HT1080 (cell line): Measurements from ENCODE around the gene LRP1. TPM values are rescaled to one million over a fixed set of nuclear protein-coding genes. Genes with fewer than 3 reads are reported as not detected.

Experiments used
- DNase-seq: peaks from one replicate; pipeline ENCODE4 v3.0.0-alpha.2; 2015; ENCODE audit warnings: low read depth
- total RNA-seq: library from RNA; depleted of rRNA; stranded (reverse); fragments of >200 nt; shearing (Covaris generic); gene quantifications from 2 replicates; pipeline ENCODE4 v1.2.3, GENCODE V29; 2014

LRP1 gene
- total RNA-seq, 1 experiment from 2014 or later = 14.8 TPM

DNA sequence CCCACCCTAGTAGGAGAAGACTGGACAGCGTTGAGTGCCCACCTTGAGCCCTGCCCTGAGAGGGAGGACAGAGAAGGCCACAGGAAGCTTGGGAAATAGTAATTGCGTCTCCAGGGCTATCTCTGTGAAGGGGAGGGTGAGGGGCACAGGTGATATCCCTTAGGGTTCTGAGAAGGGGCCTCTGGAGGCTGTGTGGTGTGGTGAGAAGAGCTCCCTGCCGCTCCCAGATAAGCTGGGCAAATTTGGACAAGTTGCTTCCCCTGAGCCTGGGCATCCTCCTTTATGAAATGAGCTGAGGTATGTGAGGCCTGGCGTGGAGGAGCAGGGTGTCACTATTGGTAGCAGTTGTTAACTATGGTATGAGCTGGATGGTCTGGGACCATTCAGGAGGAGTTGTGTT, 42.6 kb downstream of the LRP1 start:
- DNase-seq = no peak

DNA sequence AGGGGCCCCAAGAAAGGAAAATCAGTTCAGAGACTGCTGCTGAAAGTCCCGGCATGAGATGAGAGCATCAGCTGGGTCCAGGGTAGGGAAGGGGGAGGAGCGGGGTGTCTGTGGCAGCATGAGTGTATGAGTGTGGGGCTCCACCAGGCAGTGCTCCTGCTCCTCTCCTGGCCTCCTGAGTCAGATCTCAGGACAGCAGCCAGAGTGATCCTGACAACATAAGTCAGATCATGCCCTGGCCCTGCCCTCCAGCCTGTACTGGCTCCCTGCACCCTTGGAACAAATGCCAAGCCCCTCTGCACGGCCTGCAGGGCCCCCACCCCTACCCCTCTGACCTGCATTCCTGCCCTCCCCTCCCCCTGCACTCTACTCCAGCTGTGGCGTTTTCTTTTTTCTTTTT, 43.4 kb downstream of the LRP1 start:
- peak; percentile 40 for DNase-seq

GRCh38 chr12:57173089-57173488, 44.8 kb downstream of the LRP1 start:
- DNase-seq = no peak

DNA sequence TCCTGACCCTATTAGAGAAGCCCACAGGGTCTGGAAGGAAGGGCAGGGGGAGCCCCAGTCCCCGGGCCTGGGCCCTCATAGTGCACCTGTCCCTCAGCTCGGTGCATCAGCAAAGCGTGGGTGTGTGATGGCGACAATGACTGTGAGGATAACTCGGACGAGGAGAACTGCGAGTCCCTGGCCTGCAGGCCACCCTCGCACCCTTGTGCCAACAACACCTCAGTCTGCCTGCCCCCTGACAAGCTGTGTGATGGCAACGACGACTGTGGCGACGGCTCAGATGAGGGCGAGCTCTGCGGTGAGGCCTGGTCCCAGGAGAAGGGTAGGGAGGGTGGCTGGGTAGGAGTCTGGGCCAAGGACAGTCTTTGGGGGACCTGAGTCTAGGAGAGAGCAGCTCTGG, 45.4 kb downstream of the LRP1 start:
- DNase-seq = no peak

DNA sequence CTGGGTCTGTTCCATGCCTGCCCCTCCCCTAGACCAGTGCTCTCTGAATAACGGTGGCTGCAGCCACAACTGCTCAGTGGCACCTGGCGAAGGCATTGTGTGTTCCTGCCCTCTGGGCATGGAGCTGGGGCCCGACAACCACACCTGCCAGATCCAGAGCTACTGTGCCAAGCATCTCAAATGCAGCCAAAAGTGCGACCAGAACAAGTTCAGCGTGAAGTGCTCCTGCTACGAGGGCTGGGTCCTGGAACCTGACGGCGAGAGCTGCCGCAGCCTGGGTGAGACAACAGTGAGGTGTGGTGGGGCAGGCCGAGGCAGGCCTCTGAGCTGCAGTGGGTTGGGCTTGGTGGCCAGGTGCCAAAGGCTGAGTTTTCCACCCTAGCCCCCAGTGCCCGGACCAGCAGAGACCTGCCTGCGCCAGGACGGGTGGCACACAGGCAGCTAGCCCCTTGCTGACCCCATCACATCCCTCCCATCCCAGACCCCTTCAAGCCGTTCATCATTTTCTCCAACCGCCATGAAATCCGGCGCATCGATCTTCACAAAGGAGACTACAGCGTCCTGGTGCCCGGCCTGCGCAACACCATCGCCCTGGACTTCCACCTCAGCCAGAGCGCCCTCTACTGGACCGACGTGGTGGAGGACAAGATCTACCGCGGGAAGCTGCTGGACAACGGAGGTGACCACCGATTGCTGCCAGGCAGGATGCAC, 47.3 kb downstream of the LRP1 start:
- DNase-seq = peak; percentile 43

DNA sequence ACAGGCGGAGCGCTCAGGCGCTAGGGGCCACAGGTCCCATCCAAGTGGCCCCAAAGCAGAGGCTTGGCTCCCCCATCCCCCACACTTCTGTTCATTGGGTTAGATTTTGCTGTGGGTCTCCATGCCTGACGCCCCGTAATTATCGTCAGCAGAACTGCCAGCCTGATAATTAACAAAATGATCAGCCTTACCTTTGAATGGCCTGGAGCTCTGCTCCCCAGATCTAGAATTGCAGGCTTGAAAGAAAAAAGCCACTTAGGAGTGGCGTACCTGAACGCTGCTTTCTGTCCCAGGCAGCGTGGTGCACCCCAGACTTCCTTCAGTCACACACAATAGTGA, 47.8 kb downstream of the LRP1 start:
- DNase-seq = no peak

DNA sequence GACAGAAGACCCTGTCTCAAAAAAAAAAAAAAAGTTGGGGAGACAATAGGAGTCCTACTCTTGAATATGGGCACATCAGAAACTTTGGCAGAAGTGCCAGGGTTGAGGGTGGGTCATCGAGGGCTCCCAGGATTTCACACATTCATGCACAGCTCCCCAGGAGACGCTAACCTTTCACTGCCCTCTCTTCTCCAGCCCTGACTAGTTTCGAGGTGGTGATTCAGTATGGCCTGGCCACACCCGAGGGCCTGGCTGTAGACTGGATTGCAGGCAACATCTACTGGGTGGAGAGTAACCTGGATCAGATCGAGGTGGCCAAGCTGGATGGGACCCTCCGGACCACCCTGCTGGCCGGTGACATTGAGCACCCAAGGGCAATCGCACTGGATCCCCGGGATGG, 48.6 kb downstream of the LRP1 start:
- DNase-seq = peak; percentile 40

- DNase-seq = no peak
Observed at GRCh38 chr12:57177354-57177753, 49.1 kb downstream of the LRP1 start.

- no peak for DNase-seq
Observed at GRCh38 chr12:57178213-57178612, 49.9 kb downstream of the LRP1 start.

- DNase-seq = no peak
Observed at GRCh38 chr12:57179331-57180086, 51.2 kb downstream of the LRP1 start.

GRCh38 chr12:57180321-57180989, 52.2 kb downstream of the LRP1 start:
- no peak for DNase-seq

GRCh38 chr12:57181072-57181471, 52.8 kb downstream of the LRP1 start:
- DNase-seq = no peak

DNA sequence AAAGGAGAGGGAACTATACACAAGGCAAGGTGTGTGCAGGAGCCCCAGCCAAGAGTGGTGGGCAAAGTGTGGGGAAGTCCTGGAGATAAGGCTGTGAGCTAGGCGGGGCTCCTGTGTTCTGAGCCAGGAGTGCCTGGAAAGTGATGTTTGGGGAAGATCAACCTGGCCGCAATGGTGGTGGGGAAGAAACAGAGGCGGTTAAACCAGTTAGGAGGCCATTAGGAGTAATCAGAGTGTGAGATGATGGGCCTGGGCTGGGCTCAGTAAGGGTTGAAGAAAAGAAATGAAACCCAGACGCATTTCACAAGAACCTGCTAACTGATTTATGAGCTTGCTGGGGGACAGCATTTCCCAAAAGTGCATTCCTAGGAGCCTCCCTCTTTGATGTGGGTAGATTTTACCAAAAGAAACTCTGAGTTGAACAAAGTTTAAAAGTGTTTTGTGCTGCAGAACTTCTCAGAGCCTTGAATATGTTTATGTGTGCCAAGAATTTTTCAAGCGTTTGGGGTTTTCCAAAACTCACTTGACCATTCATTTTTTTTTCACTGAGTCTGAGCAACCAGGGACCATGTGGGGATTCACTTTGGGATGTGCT, 53.4 kb downstream of the LRP1 start:
- no peak for DNase-seq

DNA sequence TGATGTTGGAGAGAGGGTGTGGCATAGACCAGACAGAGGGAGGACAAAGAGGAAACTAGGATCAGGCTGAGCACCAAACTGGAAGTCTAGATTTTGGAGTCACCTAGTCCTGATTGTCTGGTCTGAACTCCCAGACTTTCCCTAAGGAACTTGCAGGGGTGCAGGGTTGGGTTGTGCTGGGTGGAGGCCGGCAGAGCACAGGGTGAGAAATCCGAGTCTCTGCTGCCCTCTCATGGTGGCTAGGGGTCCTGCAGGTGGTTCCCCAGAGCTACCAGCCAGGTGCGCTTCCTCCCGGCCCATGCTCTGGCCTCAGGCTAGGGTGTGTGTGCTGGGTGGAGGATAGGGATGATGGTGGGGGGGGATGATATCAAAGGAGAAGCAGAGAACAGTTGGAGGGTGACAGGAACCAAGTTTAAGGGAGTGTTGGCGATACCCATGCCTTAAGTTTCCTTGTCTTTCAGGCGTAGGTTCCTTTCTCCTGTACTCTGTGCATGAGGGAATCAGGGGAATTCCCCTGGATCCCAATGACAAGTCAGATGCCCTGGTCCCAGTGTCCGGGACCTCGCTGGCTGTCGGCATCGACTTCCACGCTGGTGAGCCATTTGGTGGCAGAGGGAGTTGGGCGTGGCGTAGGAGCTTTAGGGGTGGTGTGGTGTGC, 54.8 kb downstream of the LRP1 start:
- DNase-seq = peak; percentile 73

- no peak for DNase-seq
Observed at GRCh38 chr12:57183939-57184725, 55.8 kb downstream of the LRP1 start.

DNA sequence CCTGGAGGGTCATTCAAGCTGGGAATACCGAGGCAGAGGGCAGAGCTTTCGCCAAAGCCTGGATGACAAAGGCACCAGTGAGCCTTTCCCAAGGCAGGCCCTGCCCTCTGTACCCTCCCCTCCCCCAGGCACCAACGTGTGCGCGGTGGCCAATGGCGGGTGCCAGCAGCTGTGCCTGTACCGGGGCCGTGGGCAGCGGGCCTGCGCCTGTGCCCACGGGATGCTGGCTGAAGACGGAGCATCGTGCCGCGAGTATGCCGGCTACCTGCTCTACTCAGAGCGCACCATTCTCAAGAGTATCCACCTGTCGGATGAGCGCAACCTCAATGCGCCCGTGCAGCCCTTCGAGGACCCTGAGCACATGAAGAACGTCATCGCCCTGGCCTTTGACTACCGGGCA, 57.1 kb downstream of the LRP1 start:
- no peak for DNase-seq

- no peak for DNase-seq
Observed at GRCh38 chr12:57185906-57186508, 57.7 kb downstream of the LRP1 start.

DNA sequence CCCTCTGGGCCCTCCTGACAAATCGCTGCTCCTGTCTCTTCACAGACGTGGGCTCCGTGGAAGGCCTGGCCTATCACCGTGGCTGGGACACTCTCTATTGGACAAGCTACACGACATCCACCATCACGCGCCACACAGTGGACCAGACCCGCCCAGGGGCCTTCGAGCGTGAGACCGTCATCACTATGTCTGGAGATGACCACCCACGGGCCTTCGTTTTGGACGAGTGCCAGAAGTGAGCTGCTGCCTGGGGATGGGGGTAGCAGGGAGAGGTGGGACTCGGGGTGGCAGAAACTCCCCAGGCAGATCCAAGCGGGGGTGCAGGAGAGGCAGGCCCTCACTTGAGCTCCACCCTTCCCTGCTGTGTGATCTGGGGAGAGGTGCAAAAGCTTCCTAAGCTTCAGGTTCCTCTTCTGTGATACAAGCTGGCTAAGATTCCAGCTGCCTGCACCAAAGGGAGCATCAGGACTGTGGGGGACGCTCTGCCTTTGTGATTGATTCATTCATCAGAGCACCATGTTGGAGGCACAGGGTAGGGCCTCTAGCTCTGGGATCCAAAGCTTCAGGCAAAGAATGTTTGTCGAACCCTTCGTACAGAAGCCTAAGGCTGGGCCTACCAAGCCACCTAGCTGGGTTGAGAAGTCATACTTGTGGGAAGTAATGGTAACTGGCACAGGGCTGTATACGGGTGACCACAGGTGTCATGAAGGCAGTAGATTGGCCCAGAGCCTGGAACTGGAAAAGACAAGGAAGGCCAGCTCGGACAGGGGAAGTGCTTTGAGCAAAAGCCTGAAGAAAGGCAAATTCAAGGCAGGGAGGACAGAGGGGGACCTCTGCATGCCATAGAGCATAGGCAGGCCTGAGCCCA, 59.2 kb downstream of the LRP1 start:
- DNase-seq = no peak

DNA sequence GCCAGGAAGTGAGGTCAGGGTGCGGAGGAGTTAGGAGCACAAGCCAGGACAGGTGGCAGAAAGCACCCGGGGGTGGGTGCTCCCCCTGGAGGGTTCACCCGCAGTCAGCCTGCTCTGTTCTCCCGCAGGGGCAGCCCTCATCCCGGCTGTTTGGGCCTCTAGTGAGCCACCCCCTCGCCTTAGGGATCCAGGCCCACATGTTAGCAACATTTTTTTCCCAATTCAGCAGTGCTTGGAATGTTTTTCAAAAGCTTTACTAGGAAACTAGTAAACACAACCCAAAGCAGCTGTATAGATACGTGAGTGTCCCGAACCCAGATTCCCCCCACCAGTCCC, 59.8 kb downstream of the LRP1 start:
- no peak for DNase-seq

GRCh38 chr12:57190037-57190436, 61.8 kb downstream of the LRP1 start:
- DNase-seq = no peak
